ENCODE data around the gene CHMP2A. TPM values are rescaled to one million over a fixed set of nuclear protein-coding genes. Genes with fewer than 3 reads are reported as not detected.

CHMP2A gene
- total and polyA plus RNA-seq, 2 of the 13 experiments (the other 11 are each of a cell fraction or from before 2014, with no cell fraction given), result 49.7 to 55.0 TPM

- TF ChIP-seq TBX2 (CRISPR knock-in tag; IDR thresholded peaks at IDR 0.05; ENCODE audit: borderline replicate concordance), result 0 out of 2 replicates have a peak, but pooled peaks have one; percentile 63
- peak; percentile 78; the same call in 1 of the 2 replicates for TF ChIP-seq ZNF589 (CRISPR knock-in tag; conservative IDR thresholded peaks at IDR 0.05)
- TF ChIP-seq SMAD9 (CRISPR knock-in tag; IDR thresholded peaks at IDR 0.05), result no peak
- TF ChIP-seq ZNF678 (CRISPR knock-in tag; IDR thresholded peaks at IDR 0.05), result peak; percentile 49; the same call in 1 of the 2 replicates
- no peak for TF ChIP-seq WIZ (CRISPR knock-in tag; IDR thresholded peaks at IDR 0.05)
- peak; percentile 78 for TF ChIP-seq ETV6 (CRISPR knock-in tag; conservative IDR thresholded peaks at IDR 0.05)
- TF ChIP-seq GZF1 (CRISPR knock-in tag; IDR thresholded peaks at IDR 0.05), result no peak
- TF ChIP-seq PATZ1 (CRISPR knock-in tag; IDR thresholded peaks at IDR 0.05), result no peak
- TF ChIP-seq RBM39 (IDR thresholded peaks at IDR 0.05; ENCODE audit: low read depth, low read length, poor library complexity, severe bottlenecking), result peak; percentile 78
- no peak; the same call in 1 of the 2 replicates for TF ChIP-seq MYNN (CRISPR knock-in tag; IDR thresholded peaks at IDR 0.05; ENCODE audit: low read depth)
- TF ChIP-seq ZFAT (CRISPR knock-in tag; conservative IDR thresholded peaks at IDR 0.05), result no peak
- no peak; the same call in 1 of the 2 replicates for TF ChIP-seq BORCS8-MEF2B (CRISPR knock-in tag; IDR thresholded peaks at IDR 0.05)
- TF ChIP-seq FUBP1 (CRISPR knock-in tag; IDR thresholded peaks at IDR 0.05; ENCODE audit: borderline replicate concordance), result no peak
- peak; percentile 88 for TF ChIP-seq GMEB2 (CRISPR knock-in tag; IDR thresholded peaks at IDR 0.05; ENCODE audit: low read depth)
- no peak for TF ChIP-seq ZNF773 (CRISPR knock-in tag; IDR thresholded peaks at IDR 0.05; ENCODE audit: borderline replicate concordance)
- no peak for TF ChIP-seq ATF6 (CRISPR knock-in tag; conservative IDR thresholded peaks at IDR 0.05)
- TF ChIP-seq ZNF770 (CRISPR knock-in tag; IDR thresholded peaks at IDR 0.05), result peak; percentile 56; the same call in 1 of the 2 replicates
- TF ChIP-seq TEAD2 (CRISPR knock-in tag; IDR thresholded peaks at IDR 0.05), result no peak
Observed at GRCh38 chr19:58513694-58514563, 41.0 kb downstream of the CHMP2A start (continued).
